ENCODE results near the gene TMEM59. TPM values are rescaled to one million over a fixed set of nuclear protein-coding genes. Genes with fewer than 3 reads are reported as not detected.
"Not testable (repeated sequence)": the region's sequence is repeated elsewhere in the genome, so short reads cannot be mapped to it uniquely, and the experiment has no call there.

Gene TMEM59
- total and polyA plus RNA-seq, 4 donors, result 152 to 468 (median 336) TPM

DNA sequence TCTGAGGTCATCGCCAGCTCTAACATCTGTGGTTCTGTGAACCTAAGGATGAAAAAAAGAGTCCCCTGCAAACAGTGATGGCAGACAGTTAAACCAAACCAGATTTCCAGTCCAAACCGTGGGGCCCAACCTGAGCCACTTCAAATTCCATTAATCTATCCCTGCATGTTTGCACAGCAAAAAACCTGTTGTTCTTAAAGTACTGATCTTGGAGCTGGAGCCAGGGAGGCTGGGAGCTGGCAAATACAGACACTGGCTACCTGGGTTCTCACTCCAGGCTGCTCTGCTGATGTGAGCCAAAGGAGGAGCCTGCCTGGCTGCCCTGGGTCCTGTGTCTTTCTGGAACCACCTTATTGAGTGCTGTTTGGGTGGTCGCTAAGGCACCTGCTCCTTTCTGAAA is 51.4 kb downstream of the TMEM59 start:
- no peak for ATAC-seq (ENCODE audit: insufficient read depth, low FRiP score)

GRCh38 chr1:53999920-54000319 is 53.1 kb downstream of the TMEM59 start:
- peaks cover 0 to 14% (median 0%) of the 10 kb centered on the region in 5 donors for H3K4me1 ChIP-seq (ENCODE audit: control insufficient read depth in 5 of 5, insufficient read depth in 5 of 5, low read length in 5 of 5)
- no peak for DNase-seq
- ATAC-seq (ENCODE audit: insufficient read depth, low FRiP score), result no peak
- no peaks in the 10 kb centered on the region for H3K27me3 ChIP-seq (ENCODE audit: control insufficient read depth in 3 of 3, insufficient read depth in 3 of 3, low read length in 2 of 3)
- no peaks in the 10 kb centered on the region for H3K9me3 ChIP-seq (ENCODE audit: control insufficient read depth in 4 of 4, insufficient read depth in 3 of 4, low read length in 3 of 4)
- TF ChIP-seq CTCF (IDR thresholded peaks at IDR 0.05; ENCODE audit: control extremely low read depth, extremely low read depth), result no peak
- no peak overlapping the region for H3K9ac ChIP-seq (ENCODE audit: insufficient read depth in 1 of 2, low read length in 2 of 2)
- H3K4me3 ChIP-seq, result no peak overlapping the region
- no peaks in the 10 kb centered on the region for H3K36me3 ChIP-seq (ENCODE audit: control insufficient read depth in 4 of 4, insufficient read depth in 4 of 4, low read length in 4 of 4)
- no peak overlapping the region for H3K27ac ChIP-seq (ENCODE audit: low read depth in 1 of 2, low read length in 1 of 2)

More for the DNA sequence above, 51.4 kb downstream of the TMEM59 start:
- Histone ChIP-seq H3K4me1 (ENCODE audit: control insufficient read depth in 5 of 5, insufficient read depth in 5 of 5, low read length in 5 of 5) (peaks cover 0 to 14% (median 0%) of the 10 kb centered on the region in 5 donors), H3K27me3 (ENCODE audit: control insufficient read depth in 3 of 3, insufficient read depth in 3 of 3, low read length in 2 of 3) (no peaks in the 10 kb centered on the region), H3K4me3 (no peak overlapping the region), H3K36me3 (ENCODE audit: control insufficient read depth in 4 of 4, insufficient read depth in 4 of 4, low read length in 4 of 4) (no peaks in the 10 kb centered on the region), H3K9ac (ENCODE audit: insufficient read depth in 1 of 2, low read length in 2 of 2) (no peak overlapping the region), H3K9me3 (ENCODE audit: control insufficient read depth in 4 of 4, insufficient read depth in 3 of 4, low read length in 3 of 4) (no peaks in the 10 kb centered on the region), H3K27ac (ENCODE audit: low read depth in 1 of 2, low read length in 1 of 2) (no peak overlapping the region)
- 58 to 66% methylated on average over 3 of the region's 3 CpGs for WGBS, 2 donors
- TF ChIP-seq CTCF (IDR thresholded peaks at IDR 0.05; ENCODE audit: control extremely low read depth, extremely low read depth), result no peak
- peak in 2 of 3 donors; percentile 16 to 40 for DNase-seq

GRCh38 chr1:53998223-53998622 is 54.8 kb downstream of the TMEM59 start:
- ATAC-seq (ENCODE audit: insufficient read depth, low FRiP score), result no peak
- peaks cover 0 to 14% (median 0%) of the 10 kb centered on the region in 5 donors for H3K4me1 ChIP-seq (ENCODE audit: control insufficient read depth in 5 of 5, insufficient read depth in 5 of 5, low read length in 5 of 5)
- H3K27ac ChIP-seq (ENCODE audit: low read depth in 1 of 2, low read length in 1 of 2), result no peak overlapping the region
- no peak overlapping the region for H3K9ac ChIP-seq (ENCODE audit: insufficient read depth in 1 of 2, low read length in 2 of 2)
- H3K4me3 ChIP-seq, result no peak overlapping the region
- H3K27me3 ChIP-seq (ENCODE audit: control insufficient read depth in 3 of 3, insufficient read depth in 3 of 3, low read length in 2 of 3), result no peaks in the 10 kb centered on the region
- H3K36me3 ChIP-seq (ENCODE audit: control insufficient read depth in 4 of 4, insufficient read depth in 4 of 4, low read length in 4 of 4), result no peaks in the 10 kb centered on the region
- DNase-seq, result no peak
- no peaks in the 10 kb centered on the region for H3K9me3 ChIP-seq (ENCODE audit: control insufficient read depth in 4 of 4, insufficient read depth in 3 of 4, low read length in 3 of 4)
- no peak for TF ChIP-seq CTCF (IDR thresholded peaks at IDR 0.05; ENCODE audit: control extremely low read depth, extremely low read depth)
- 91 to 98% methylated on average over 1 of the region's 1 CpG for WGBS, 2 donors

GRCh38 chr1:53995683-53996082 is 57.3 kb downstream of the TMEM59 start:
- ATAC-seq (ENCODE audit: insufficient read depth, low FRiP score), result no peak
- DNase-seq, result no peak
- Histone ChIP-seq H3K9ac (ENCODE audit: insufficient read depth in 1 of 2, low read length in 2 of 2) (no peak overlapping the region), H3K4me3 (no peak overlapping the region), H3K27me3 (ENCODE audit: control insufficient read depth in 3 of 3, insufficient read depth in 3 of 3, low read length in 2 of 3) (no peaks in the 10 kb centered on the region), H3K4me1 (ENCODE audit: control insufficient read depth in 5 of 5, insufficient read depth in 5 of 5, low read length in 5 of 5) (no peaks in the 10 kb centered on the region), H3K27ac (ENCODE audit: low read depth in 1 of 2, low read length in 1 of 2) (no peak overlapping the region), H3K9me3 (ENCODE audit: control insufficient read depth in 4 of 4, insufficient read depth in 3 of 4, low read length in 3 of 4) (no peaks in the 10 kb centered on the region), H3K36me3 (ENCODE audit: control insufficient read depth in 4 of 4, insufficient read depth in 4 of 4, low read length in 4 of 4) (no peaks in the 10 kb centered on the region)
- no peak for TF ChIP-seq CTCF (IDR thresholded peaks at IDR 0.05; ENCODE audit: control extremely low read depth, extremely low read depth)
- WGBS, 2 donors, result 92 to 100% methylated on average over 1 of the region's 1 CpG

GRCh38 chr1:53994516-53994915 is 58.5 kb downstream of the TMEM59 start:
- not testable (repeated sequence) for H3K36me3 ChIP-seq (ENCODE audit: control insufficient read depth in 4 of 4, insufficient read depth in 4 of 4, low read length in 4 of 4); H3K9me3 ChIP-seq (ENCODE audit: control insufficient read depth in 4 of 4, insufficient read depth in 3 of 4, low read length in 3 of 4); DNase-seq; H3K4me1 ChIP-seq (ENCODE audit: control insufficient read depth in 5 of 5, insufficient read depth in 5 of 5, low read length in 5 of 5); H3K27me3 ChIP-seq (ENCODE audit: control insufficient read depth in 3 of 3, insufficient read depth in 3 of 3, low read length in 2 of 3); ATAC-seq (ENCODE audit: insufficient read depth, low FRiP score); H3K9ac ChIP-seq (ENCODE audit: insufficient read depth in 1 of 2, low read length in 2 of 2); H3K27ac ChIP-seq (ENCODE audit: low read depth in 1 of 2, low read length in 1 of 2); H3K4me3 ChIP-seq
- 80 to 93% methylated on average over 2 of the region's 2 CpGs for WGBS, 2 donors

Measured in lung (tissue), 12 donors.